Neural cell (in vitro differentiated cells): ENCODE data around the gene TEN1. TPM values are rescaled to one million over a fixed set of nuclear protein-coding genes. Genes with fewer than 3 reads are reported as not detected.
A peak's percentile ranks its signal among the peaks of the same experiment; 100 is the strongest.

Experiments
- H2AFZ ChIP-seq: fragments of 200-600, 300-800 bp; sonication (generic), shearing (Covaris generic); 2 replicates; pipeline ENCODE4 v1.6.0; 2014; ENCODE audit warnings: low read depth, mild to moderate bottlenecking, antibody characterized with exemption, low read length, moderate library complexity
- H3F3A ChIP-seq: fragments of 200-600 bp; shearing (Covaris generic); 2 replicates; pipeline ENCODE4 v1.6.1; 2016; ENCODE audit warnings: mild to moderate bottlenecking, moderate library complexity, mixed read lengths, antibody characterized with exemption, low read length; ENCODE audit not compliant: insufficient read depth, poor library complexity, severe bottlenecking
- H3K27ac ChIP-seq: fragments of 200-600, 300-800 bp; sonication (generic), shearing (Covaris generic); 2 replicates; pipeline ENCODE4 v1.5.1; 2014; ENCODE audit warnings: mild to moderate bottlenecking, low read length, moderate library complexity
- H3K27me3 ChIP-seq: fragments of 300-800, 200-600 bp; sonication (generic), shearing (Covaris generic); 2 replicates; pipeline ENCODE4 v1.6.0; 2014; ENCODE audit warnings: mild to moderate bottlenecking, low read depth, low read length, moderate library complexity; ENCODE audit not compliant: insufficient read depth
- H3K36me3 ChIP-seq: fragments of 300-800, 200-600 bp; sonication (generic), shearing (Covaris generic); 2 replicates; pipeline ENCODE4 v1.5.1; 2014; ENCODE audit warnings: mild to moderate bottlenecking, antibody characterized with exemption, low read length, moderate library complexity; ENCODE audit not compliant: insufficient read depth
- H3K4me2 ChIP-seq: fragments of 300-800, 200-600 bp; sonication (generic), shearing (Covaris generic); 2 replicates; pipeline ENCODE4 v1.6.0; 2014; ENCODE audit warnings: mild to moderate bottlenecking, low read length
- H3K4me3 ChIP-seq: fragments of 300-800, 200-600 bp; sonication (generic), shearing (Covaris generic); 2 replicates; pipeline ENCODE4 v1.5.1; 2014; ENCODE audit warnings: mild to moderate bottlenecking, low read length, moderate library complexity
- H3K79me2 ChIP-seq: fragments of 200-600 bp; shearing (Covaris generic); replicated peaks from 2 replicates; pipeline ENCODE4 v1.6.0; 2014; ENCODE audit warnings: mild to moderate bottlenecking, low read length, moderate library complexity; ENCODE audit not compliant: insufficient read depth
- H3K9ac ChIP-seq: fragments of 300-800, 200-600 bp; sonication (generic), shearing (Covaris generic); 2 replicates; pipeline ENCODE4 v1.6.1; 2016; ENCODE audit warnings: mild to moderate bottlenecking, low read length, mixed read lengths
- H3K9me2 ChIP-seq: fragments of 200-600 bp; shearing (Covaris generic); 2 replicates; pipeline ENCODE4 v1.6.1; 2016; ENCODE audit warnings: mild to moderate bottlenecking, low read length, mixed read lengths; ENCODE audit not compliant: insufficient read depth
- H3K9me3 ChIP-seq: fragments of 200-600, 300-800 bp; sonication (generic), shearing (Covaris generic); 2 replicates; pipeline ENCODE4 v1.6.1; 2016; ENCODE audit warnings: mild to moderate bottlenecking, mixed run types, low read length, moderate library complexity, mixed read lengths
- H4K20me1 ChIP-seq: fragments of 200-600 bp; shearing (Covaris generic); 2 replicates; pipeline ENCODE4 v1.6.1; 2016; ENCODE audit warnings: mild to moderate bottlenecking, mixed run types; ENCODE audit not compliant: insufficient read depth
- EP300 ChIP-seq: fragments of 450-650 bp; conservative IDR thresholded peaks from 2 replicates; pipeline ENCODE4 v1.6.1; 2014; ENCODE audit warnings: antibody characterized with exemption, mild to moderate bottlenecking, moderate library complexity; ENCODE audit not compliant: poor library complexity, severe bottlenecking
- EZH2 ChIP-seq: fragments of 200-600, 300-800 bp; shearing (Covaris generic), sonication (generic); IDR thresholded peaks from 2 replicates; pipeline ENCODE4 v1.6.1; 2014; ENCODE audit warnings: antibody characterized with exemption, low read length, borderline replicate concordance, mild to moderate bottlenecking; ENCODE audit not compliant: insufficient read depth, poor library complexity, severe bottlenecking
- MXI1 ChIP-seq: fragments of 450-650 bp; conservative IDR thresholded peaks from 2 replicates; pipeline ENCODE4 v1.6.1; 2014; ENCODE audit warnings: antibody characterized with exemption, mild to moderate bottlenecking; ENCODE audit not compliant: poor library complexity, severe bottlenecking
- POLR2AphosphoS5 ChIP-seq: IDR thresholded peaks from 2 replicates; pipeline ENCODE4 v1.6.1; 2012
- RAD21 ChIP-seq: fragments of 450-650 bp; conservative IDR thresholded peaks from 2 replicates; pipeline ENCODE4 v1.6.1; 2014; ENCODE audit warnings: antibody characterized with exemption, mild to moderate bottlenecking, moderate library complexity
- SMC3 ChIP-seq: fragments of 450-650 bp; conservative IDR thresholded peaks from 2 replicates; pipeline ENCODE4 v1.6.1; 2014; ENCODE audit warnings: antibody characterized with exemption, mild to moderate bottlenecking, moderate library complexity; ENCODE audit not compliant: poor library complexity
- TAF1 ChIP-seq: IDR thresholded peaks from 2 replicates; pipeline ENCODE4 v1.6.1; 2012; ENCODE audit warnings: low read depth
- polyA minus RNA-seq: library from RNA; depleted of rRNA, polyadenylated mRNA; stranded (reverse); fragments of >200 nt; gene quantifications from 2 replicates; pipeline ENCODE4 v1.2.3, GENCODE V29; 2014
- polyA plus RNA-seq: library from polyadenylated mRNA; depleted of rRNA; stranded (reverse); fragments of >200 nt; gene quantifications from 2 replicates; pipeline ENCODE4 v1.2.3, GENCODE V29; 2014
- TF ChIP-seq, protein P1 (sequence below): fragments of 450-650 bp; IDR thresholded peaks from 2 replicates; pipeline ENCODE4 v1.5.1; 2014; ENCODE audit warnings: antibody characterized with exemption, mild to moderate bottlenecking, moderate library complexity; ENCODE audit not compliant: poor library complexity, severe bottlenecking
- TF ChIP-seq, protein P2 (sequence below): IDR thresholded peaks from 2 replicates; pipeline ENCODE4 v1.6.1; 2012; ENCODE audit warnings: borderline replicate concordance

TEN1 gene, protein sequence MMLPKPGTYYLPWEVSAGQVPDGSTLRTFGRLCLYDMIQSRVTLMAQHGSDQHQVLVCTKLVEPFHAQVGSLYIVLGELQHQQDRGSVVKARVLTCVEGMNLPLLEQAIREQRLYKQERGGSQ
- polyA plus RNA-seq (33.1 and 41.3 TPM in 2 replicates), polyA minus RNA-seq (6.6 and 12.0 TPM in 2 replicates)

DNA sequence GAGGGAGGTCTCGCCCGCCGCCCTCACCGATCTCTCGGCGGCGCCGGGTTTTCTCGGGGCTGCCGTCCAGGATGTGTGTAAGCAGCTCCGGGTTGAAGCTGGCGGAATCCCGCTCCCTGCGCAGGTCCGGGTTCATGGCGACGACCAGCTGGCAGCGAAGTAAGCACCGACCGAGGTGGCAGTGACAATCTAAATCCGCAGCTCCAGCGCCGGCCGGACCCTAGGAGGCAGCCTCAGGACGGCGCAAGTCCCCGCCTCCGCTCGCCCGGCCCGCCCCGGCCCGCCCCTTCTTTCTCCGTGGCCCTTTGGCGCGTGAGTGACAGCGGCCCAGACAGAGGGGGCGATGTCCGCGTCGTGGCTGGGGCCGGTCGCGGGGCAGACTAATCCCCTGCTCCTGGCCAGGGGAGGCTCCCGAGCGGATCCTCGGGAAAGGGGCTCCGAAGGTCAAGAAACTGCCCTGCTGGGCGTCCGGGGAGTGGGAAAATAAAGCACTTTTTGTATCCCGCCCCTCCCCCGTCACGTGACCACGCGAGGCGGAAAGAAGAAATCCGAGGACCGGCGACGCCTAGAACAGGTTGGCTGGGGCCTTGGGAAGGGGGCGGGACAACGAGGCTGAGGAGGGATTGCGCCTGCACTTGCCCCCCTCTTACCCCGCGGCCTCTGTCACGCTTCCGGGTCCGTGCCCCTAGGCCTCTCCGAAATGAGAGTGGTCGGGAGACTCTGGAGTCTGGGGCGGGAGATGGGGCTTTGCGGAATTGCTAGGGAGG lies at the start of gene TEN1, which contains the start of gene ACOX1:
TSS of gene TEN1 (plus strand) at position 303 of the 767 bp plus-strand sequence. CDS start 6,953 bp downstream, outside the sequence.
TSS of gene ACOX1 (minus strand) at position 229 of the 767 bp plus-strand sequence. CDS start at position 136, 93 bp downstream.
- peak within 1 kb of the TSS; percentile 90 for H2AFZ ChIP-seq
- H3K79me2 ChIP-seq: peaks cover 36% of the 10 kb centered on the region

DNA sequence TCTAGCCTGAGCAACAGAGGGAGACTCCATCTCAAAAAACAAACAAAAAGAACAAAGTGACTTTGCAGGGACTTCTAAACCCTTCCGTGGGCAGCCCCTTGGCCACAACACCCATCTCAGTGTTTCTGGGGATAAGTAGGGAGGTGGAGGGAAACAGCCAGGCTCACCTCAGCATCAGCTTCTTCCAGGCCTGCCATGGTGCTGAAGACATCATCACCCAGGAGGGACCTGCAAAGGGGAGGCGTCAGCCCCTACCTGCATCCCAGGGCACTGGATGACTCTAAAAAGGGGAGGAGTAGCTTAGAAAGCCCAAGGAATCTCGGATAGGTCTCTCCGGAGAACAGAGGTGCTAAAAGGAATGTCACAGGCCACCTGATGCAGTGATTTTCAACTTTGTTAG lies 48.0 kb upstream of the TEN1 start:
- no peaks in the 10 kb centered on the region for H4K20me1 ChIP-seq
- no peak overlapping the region for H3K27ac ChIP-seq
- no peaks in the 10 kb centered on the region for H3K36me3 ChIP-seq
- no peaks in the 10 kb centered on the region for H3F3A ChIP-seq
- TF ChIP-seq MXI1 (no peak), SMC3 (no peak), RAD21 (no peak), EP300 (no peak)
- TF ChIP-seq, protein P1, sequence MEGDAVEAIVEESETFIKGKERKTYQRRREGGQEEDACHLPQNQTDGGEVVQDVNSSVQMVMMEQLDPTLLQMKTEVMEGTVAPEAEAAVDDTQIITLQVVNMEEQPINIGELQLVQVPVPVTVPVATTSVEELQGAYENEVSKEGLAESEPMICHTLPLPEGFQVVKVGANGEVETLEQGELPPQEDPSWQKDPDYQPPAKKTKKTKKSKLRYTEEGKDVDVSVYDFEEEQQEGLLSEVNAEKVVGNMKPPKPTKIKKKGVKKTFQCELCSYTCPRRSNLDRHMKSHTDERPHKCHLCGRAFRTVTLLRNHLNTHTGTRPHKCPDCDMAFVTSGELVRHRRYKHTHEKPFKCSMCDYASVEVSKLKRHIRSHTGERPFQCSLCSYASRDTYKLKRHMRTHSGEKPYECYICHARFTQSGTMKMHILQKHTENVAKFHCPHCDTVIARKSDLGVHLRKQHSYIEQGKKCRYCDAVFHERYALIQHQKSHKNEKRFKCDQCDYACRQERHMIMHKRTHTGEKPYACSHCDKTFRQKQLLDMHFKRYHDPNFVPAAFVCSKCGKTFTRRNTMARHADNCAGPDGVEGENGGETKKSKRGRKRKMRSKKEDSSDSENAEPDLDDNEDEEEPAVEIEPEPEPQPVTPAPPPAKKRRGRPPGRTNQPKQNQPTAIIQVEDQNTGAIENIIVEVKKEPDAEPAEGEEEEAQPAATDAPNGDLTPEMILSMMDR: no peak
- TF ChIP-seq, protein P2, sequence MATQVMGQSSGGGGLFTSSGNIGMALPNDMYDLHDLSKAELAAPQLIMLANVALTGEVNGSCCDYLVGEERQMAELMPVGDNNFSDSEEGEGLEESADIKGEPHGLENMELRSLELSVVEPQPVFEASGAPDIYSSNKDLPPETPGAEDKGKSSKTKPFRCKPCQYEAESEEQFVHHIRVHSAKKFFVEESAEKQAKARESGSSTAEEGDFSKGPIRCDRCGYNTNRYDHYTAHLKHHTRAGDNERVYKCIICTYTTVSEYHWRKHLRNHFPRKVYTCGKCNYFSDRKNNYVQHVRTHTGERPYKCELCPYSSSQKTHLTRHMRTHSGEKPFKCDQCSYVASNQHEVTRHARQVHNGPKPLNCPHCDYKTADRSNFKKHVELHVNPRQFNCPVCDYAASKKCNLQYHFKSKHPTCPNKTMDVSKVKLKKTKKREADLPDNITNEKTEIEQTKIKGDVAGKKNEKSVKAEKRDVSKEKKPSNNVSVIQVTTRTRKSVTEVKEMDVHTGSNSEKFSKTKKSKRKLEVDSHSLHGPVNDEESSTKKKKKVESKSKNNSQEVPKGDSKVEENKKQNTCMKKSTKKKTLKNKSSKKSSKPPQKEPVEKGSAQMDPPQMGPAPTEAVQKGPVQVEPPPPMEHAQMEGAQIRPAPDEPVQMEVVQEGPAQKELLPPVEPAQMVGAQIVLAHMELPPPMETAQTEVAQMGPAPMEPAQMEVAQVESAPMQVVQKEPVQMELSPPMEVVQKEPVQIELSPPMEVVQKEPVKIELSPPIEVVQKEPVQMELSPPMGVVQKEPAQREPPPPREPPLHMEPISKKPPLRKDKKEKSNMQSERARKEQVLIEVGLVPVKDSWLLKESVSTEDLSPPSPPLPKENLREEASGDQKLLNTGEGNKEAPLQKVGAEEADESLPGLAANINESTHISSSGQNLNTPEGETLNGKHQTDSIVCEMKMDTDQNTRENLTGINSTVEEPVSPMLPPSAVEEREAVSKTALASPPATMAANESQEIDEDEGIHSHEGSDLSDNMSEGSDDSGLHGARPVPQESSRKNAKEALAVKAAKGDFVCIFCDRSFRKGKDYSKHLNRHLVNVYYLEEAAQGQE: no peak
- H3K9me3 ChIP-seq: no peaks in the 10 kb centered on the region
- H2AFZ ChIP-seq: no peak overlapping the region
- H3K4me3 ChIP-seq: no peak overlapping the region
- H3K9me2 ChIP-seq: no peaks in the 10 kb centered on the region
- H3K27me3 ChIP-seq: no peaks in the 10 kb centered on the region
- H3K4me2 ChIP-seq: no peak overlapping the region
- no peaks in the 10 kb centered on the region for H3K79me2 ChIP-seq
- no peak overlapping the region for H3K9ac ChIP-seq

More for the DNA sequence above, at the start of gene TEN1, which contains the start of gene ACOX1:
- Histone ChIP-seq H3K4me2 (peak within 1 kb of the TSS; percentile 71), H4K20me1 (no peaks in the 10 kb centered on the region), H3K27me3 (no peaks in the 10 kb centered on the region), H3K36me3 (no peaks in the 10 kb centered on the region), H3F3A (peaks cover 3% of the 10 kb centered on the region), H3K4me3 (peak within 1 kb of the TSS; percentile 94), H3K27ac (peak within 1 kb of the TSS; percentile 99), H3K9ac (peak within 1 kb of the TSS; percentile 93), H3K9me3 (no peaks in the 10 kb centered on the region), H3K9me2 (no peaks in the 10 kb centered on the region)
- TF ChIP-seq SMC3 (no peak), EZH2 (no peak), MXI1 (peak; percentile 60), POLR2AphosphoS5 (peak; percentile 96), EP300 (peak; percentile 57), TAF1 (peak; percentile 79), RAD21 (no peak)
- TF ChIP-seq, protein P2: peak; percentile 85
- TF ChIP-seq, protein P1: peak; percentile 57
